Activated T-helper 2 cell treated with anti-CD3 and anti-CD28 coated beads, Interferon-gamma antibody, Interleukin-2, Interleukin-4, amounts not matched to agents 10 μg/mL and 5 μg/mL and 100 μg/mL, durations not matched to agents 14 hours and 24 hours and 36 hours (primary cell): ENCODE measurements around the gene EMSY. TPM values are rescaled to one million over a fixed set of nuclear protein-coding genes. Genes with fewer than 3 reads are reported as not detected.
A peak's percentile ranks its signal among the peaks of the same experiment; 100 is the strongest.

Experiments used
- DNase-seq: peaks from one replicate; pipeline ENCODE4 v3.0.0; 2021; ENCODE audit warnings: low spot score
- H3K27ac Mint-ChIP-seq: one replicate; pipeline ENCODE4 v1.8.0; 2021; ENCODE audit warnings: mixed read lengths
- H3K27me3 Mint-ChIP-seq: one replicate; pipeline ENCODE4 v1.8.0; 2021; ENCODE audit warnings: low read depth, mixed read lengths
- H3K36me3 Mint-ChIP-seq: one replicate; pipeline ENCODE4 v1.8.0; 2021; ENCODE audit warnings: low read depth, mixed read lengths
- H3K4me1 Mint-ChIP-seq: one replicate; pipeline ENCODE4 v1.8.0; 2021; ENCODE audit warnings: low read depth, mixed read lengths
- H3K4me3 Mint-ChIP-seq: one replicate; pipeline ENCODE4 v1.8.0; 2021; ENCODE audit warnings: low read depth, mild to moderate bottlenecking, moderate library complexity, mixed read lengths
- H3K9me3 Mint-ChIP-seq: one replicate; pipeline ENCODE4 v1.8.0; 2021; ENCODE audit warnings: mixed read lengths
- intact Hi-C: fragments of 100-400 bp; cut with micrococcal nuclease; formaldehyde crosslinking; loops from one replicate; pipeline ENCODE4 v1.15.1; 2023
- total RNA-seq: library from RNA; stranded (reverse); gene quantifications from 2 replicates; pipeline ENCODE4 v1.2.3, GENCODE V29; 2022

Gene EMSY
- total RNA-seq, 1 donor from 2014 or later = 31.5 TPM

- Mint-ChIP-seq H3K9me3 (no peaks in the 10 kb centered on the region), H3K4me3 (no peak overlapping the region)
- intact Hi-C loops = loop anchor here (5.0 kb wide), 1 partner anchor 39 kb away; no protein-coding TSS in a partner anchor
Observed at GRCh38 chr11:76552987-76553386, 108.2 kb downstream of the EMSY start.

DNA sequence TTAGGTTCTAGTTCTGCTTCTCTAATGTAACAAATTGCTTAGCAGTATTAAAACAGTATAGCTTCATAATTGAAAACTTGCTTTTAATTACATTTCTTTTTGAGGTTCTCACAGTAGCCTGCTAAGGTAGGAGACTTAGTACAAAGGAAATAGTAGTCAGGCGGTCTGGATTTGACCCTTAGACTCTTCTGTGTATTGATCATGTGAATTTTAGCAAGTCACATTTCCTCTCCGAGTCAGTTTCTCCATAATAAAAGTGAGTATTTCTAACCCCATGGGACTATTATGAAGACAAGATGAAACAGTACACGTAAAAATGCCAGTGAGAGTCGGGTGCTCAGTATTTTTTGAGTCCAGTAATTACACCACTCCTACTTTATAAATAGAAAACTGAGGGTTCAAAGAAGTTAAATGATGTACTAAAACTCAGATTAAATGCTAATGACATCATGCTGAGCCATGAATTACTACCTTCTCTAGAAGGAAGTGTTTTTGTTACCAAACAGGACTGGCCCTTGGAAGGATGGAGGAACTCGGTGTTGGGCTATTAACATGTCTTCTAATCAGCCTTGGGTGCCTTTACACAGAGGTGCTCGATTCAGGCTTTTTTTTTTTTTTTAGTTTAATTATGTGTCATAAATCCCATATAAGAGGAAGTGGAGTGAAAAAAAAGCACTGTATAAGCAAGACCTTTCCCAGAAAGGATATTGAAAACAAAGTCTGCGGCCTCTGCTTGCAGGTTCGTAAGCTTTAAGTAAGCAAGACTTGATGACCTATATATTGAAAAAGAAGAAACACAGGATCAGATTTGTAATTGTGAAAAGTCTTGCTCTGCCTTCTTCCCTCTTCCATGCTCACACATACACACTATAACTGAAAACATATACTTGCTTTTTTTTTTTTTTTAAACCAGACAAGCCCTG lies 109.0 kb downstream of the EMSY start:
- Mint-ChIP-seq H3K4me3 (no peak overlapping the region), H3K27me3 (no peaks in the 10 kb centered on the region), H3K27ac (no peak overlapping the region), H3K4me1 (peaks cover 7% of the 10 kb centered on the region), H3K36me3 (peaks cover 9% of the 10 kb centered on the region), H3K9me3 (no peaks in the 10 kb centered on the region)
- DNase-seq = no peak
- intact Hi-C loops = loop anchor here (5.0 kb wide), 1 partner anchor 38 kb away; no protein-coding TSS in a partner anchor

More at GRCh38 chr11:76552987-76553386, 108.2 kb downstream of the EMSY start:
- no peak overlapping the region for H3K27ac Mint-ChIP-seq
- no peaks in the 10 kb centered on the region for H3K27me3 Mint-ChIP-seq
- peaks cover 3% of the 10 kb centered on the region for H3K4me1 Mint-ChIP-seq
- H3K36me3 Mint-ChIP-seq = peaks cover 14% of the 10 kb centered on the region
- DNase-seq = no peak

DNA sequence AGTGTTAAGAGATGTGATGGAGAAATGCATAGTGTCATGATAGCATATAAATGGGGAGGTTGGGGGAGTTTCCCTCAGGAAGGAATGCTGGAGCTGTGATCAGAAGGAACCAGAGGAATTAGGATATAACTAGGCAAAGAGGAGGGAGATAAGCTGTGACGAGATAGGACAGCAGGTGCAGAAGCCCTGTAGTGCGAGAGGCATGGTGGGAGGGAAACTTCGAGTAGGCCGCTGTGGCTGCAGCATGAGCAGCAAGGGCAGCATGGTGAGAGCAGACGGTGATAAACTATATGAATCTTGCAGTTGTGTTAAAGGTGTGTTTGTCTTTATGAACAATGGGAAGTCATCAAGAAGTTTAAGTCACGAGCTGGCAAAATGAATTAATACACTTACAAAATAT lies 109.9 kb downstream of the EMSY start:
- no peaks in the 10 kb centered on the region for H3K27me3 Mint-ChIP-seq
- DNase-seq = no peak
- no peak overlapping the region for H3K4me3 Mint-ChIP-seq
- peaks cover 4% of the 10 kb centered on the region for H3K36me3 Mint-ChIP-seq
- H3K4me1 Mint-ChIP-seq = peaks cover 9% of the 10 kb centered on the region
- no peaks in the 10 kb centered on the region for H3K9me3 Mint-ChIP-seq
- H3K27ac Mint-ChIP-seq = no peak overlapping the region
- intact Hi-C loops = loop anchor here (5.0 kb wide), 1 partner anchor 38 kb away; no protein-coding TSS in a partner anchor

- intact Hi-C loops = no loop called here
- no peaks in the 10 kb centered on the region for H3K9me3 Mint-ChIP-seq
Observed at GRCh38 chr11:76557466-76557865, 112.6 kb downstream of the EMSY start.

DNA sequence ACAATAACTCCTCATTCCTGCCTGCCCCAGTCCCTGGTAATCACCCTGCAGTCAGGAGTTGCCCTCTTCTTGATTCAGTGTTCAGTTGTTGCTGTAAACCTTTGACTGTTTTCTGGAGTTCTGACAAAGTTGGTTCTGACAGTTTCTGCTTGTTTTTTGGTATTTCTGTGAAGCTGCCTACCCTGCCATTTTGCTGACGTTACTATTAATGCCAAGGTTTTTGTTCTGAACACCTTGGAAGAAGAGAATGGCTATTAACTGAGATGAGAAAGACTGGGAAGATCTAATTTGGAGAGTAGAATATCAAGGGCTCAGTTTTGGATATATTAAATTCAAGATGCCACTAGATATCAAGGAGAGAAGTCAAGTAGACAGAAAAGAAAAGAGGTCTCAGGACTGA lies 113.7 kb downstream of the EMSY start:
- Mint-ChIP-seq H3K4me1 (peaks cover 19% of the 10 kb centered on the region), H3K9me3 (no peaks in the 10 kb centered on the region), H3K36me3 (no peaks in the 10 kb centered on the region), H3K27ac (no peak overlapping the region), H3K27me3 (no peaks in the 10 kb centered on the region), H3K4me3 (no peak overlapping the region)
- no peak for DNase-seq
- intact Hi-C loops = no loop called here

More at GRCh38 chr11:76557466-76557865, 112.6 kb downstream of the EMSY start:
- H3K27ac Mint-ChIP-seq = no peak overlapping the region
- H3K4me3 Mint-ChIP-seq = no peak overlapping the region
- H3K4me1 Mint-ChIP-seq = peaks cover 19% of the 10 kb centered on the region
- no peaks in the 10 kb centered on the region for H3K36me3 Mint-ChIP-seq
- no peaks in the 10 kb centered on the region for H3K27me3 Mint-ChIP-seq
- no peak for DNase-seq

DNA sequence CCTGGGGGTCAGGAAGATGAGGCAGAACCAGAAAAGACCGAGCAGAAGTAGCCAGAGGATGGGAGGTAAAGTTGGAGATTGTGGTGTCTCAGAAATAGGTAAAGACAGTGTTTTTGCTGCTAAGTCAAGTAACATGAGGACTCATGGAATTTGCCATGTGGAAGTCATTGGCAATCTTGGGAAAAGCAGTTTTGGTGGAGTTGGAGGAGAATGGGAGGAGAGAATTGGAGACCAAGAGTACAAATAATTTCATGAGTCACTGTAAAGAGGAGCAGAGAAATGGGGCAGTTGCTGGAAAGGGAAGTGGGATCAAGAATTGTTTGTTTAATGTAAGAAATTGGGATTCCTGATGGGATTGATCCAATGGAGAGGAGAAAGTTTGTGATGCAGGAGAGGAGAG lies 114.1 kb downstream of the EMSY start:
- DNase-seq = no peak
- Mint-ChIP-seq H3K4me1 (peaks cover 19% of the 10 kb centered on the region), H3K9me3 (no peaks in the 10 kb centered on the region), H3K27ac (no peak overlapping the region), H3K4me3 (no peak overlapping the region), H3K27me3 (no peaks in the 10 kb centered on the region), H3K36me3 (no peaks in the 10 kb centered on the region)
- intact Hi-C loops = no loop called here

DNA sequence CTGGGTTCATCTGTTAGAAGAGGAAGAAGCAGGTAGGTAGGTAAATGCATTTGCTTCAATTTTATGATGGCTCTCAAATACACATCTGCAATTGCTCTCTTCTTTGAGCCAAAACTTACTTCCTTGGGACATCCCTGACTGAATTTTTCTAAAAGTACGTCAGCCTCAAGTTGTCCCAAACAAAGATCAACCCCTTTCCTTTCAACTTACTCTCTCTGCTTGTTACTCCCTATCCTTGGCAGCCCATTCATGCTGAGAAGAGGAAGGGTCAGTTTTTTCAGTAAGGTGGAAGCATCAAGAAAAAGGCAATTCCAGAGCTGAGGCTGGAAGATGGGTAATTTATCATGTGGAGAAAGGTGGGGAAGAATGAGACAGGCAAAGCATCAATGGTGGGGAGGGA lies 114.5 kb downstream of the EMSY start:
- Mint-ChIP-seq H3K9me3 (peaks cover 2% of the 10 kb centered on the region), H3K36me3 (no peaks in the 10 kb centered on the region), H3K27me3 (no peaks in the 10 kb centered on the region), H3K4me1 (peaks cover 19% of the 10 kb centered on the region), H3K4me3 (no peak overlapping the region), H3K27ac (no peak overlapping the region)
- no peak for DNase-seq
- intact Hi-C loops = no loop called here

GRCh38 chr11:76560219-76560618 lies 115.4 kb downstream of the EMSY start:
- no peak for DNase-seq
- Mint-ChIP-seq H3K27ac (peak overlapping the region; percentile 4), H3K36me3 (peaks cover 3% of the 10 kb centered on the region), H3K4me1 (peaks cover 19% of the 10 kb centered on the region), H3K4me3 (no peak overlapping the region), H3K27me3 (no peaks in the 10 kb centered on the region), H3K9me3 (peaks cover 9% of the 10 kb centered on the region)
- intact Hi-C loops = no loop called here

- intact Hi-C loops = no loop called here
- H3K36me3 Mint-ChIP-seq = peaks cover 7% of the 10 kb centered on the region
- no peak overlapping the region for H3K27ac Mint-ChIP-seq
- no peaks in the 10 kb centered on the region for H3K27me3 Mint-ChIP-seq
- peaks cover 21% of the 10 kb centered on the region for H3K4me1 Mint-ChIP-seq
- no peak overlapping the region for H3K4me3 Mint-ChIP-seq
- no peak for DNase-seq
- H3K9me3 Mint-ChIP-seq = peaks cover 9% of the 10 kb centered on the region
Observed at GRCh38 chr11:76561245-76561644, 116.4 kb downstream of the EMSY start.

DNA sequence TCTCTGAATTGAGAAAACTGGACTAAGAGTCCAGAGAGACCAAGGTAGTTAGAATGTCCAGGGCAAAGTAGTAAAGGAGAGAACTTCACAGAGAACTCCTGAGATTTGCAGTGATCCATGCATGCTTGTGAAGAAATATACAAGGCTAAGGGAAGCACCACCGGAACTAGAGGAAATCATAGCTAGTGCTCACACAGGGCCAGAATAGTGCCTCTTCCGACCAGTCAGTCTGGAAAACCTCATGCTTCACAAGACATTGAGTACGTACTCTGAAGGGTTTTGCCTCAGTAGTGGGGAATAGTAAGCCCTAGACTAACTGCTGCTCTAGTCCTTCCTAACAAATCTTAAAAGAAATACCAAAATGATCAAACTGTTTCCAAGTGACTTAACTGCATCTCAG lies 117.7 kb downstream of the EMSY start:
- peaks cover 24% of the 10 kb centered on the region for H3K4me1 Mint-ChIP-seq
- peaks cover 9% of the 10 kb centered on the region for H3K9me3 Mint-ChIP-seq
- H3K36me3 Mint-ChIP-seq = peaks cover 7% of the 10 kb centered on the region
- no peak overlapping the region for H3K27ac Mint-ChIP-seq
- DNase-seq = no peak
- no peak overlapping the region for H3K4me3 Mint-ChIP-seq
- H3K27me3 Mint-ChIP-seq = no peaks in the 10 kb centered on the region
- intact Hi-C loops = no loop called here

DNA sequence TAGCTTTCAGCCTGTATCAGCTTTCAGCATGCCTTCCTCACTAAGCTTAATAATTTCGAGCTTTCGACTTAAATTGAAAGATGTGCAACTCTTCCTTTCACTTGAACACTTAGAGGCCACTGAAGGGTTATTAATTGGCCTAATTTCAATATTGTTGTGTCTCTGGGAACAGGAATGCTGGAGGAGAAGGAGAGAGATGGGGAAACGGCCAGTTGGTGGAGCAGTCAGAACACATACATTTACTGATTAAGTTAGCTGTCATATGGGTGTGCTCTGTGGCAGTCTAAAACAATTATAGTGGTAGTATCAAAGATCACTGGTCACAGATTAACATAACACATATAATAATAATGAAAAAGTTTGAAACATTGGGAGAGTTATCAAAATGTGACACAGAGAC lies 119.5 kb downstream of the EMSY start:
- intact Hi-C loops = no loop called here
- Mint-ChIP-seq H3K9me3 (peaks cover 14% of the 10 kb centered on the region), H3K4me1 (peaks cover 30% of the 10 kb centered on the region), H3K27me3 (no peaks in the 10 kb centered on the region), H3K4me3 (no peak overlapping the region), H3K27ac (no peak overlapping the region), H3K36me3 (peaks cover 11% of the 10 kb centered on the region)
- no peak for DNase-seq

GRCh38 chr11:76566811-76567210 lies 122.0 kb downstream of the EMSY start:
- intact Hi-C loops = no loop called here
- Mint-ChIP-seq H3K27me3 (no peaks in the 10 kb centered on the region), H3K27ac (no peak overlapping the region), H3K9me3 (peaks cover 14% of the 10 kb centered on the region), H3K4me3 (no peak overlapping the region), H3K36me3 (peaks cover 27% of the 10 kb centered on the region), H3K4me1 (peaks cover 30% of the 10 kb centered on the region)
- DNase-seq = no peak

- intact Hi-C loops = no loop called here
- no peak for DNase-seq
- Mint-ChIP-seq H3K27ac (no peak overlapping the region), H3K4me1 (peaks cover 29% of the 10 kb centered on the region), H3K36me3 (peaks cover 27% of the 10 kb centered on the region), H3K4me3 (no peak overlapping the region), H3K9me3 (peaks cover 14% of the 10 kb centered on the region), H3K27me3 (no peaks in the 10 kb centered on the region)
Observed at GRCh38 chr11:76567261-76567660, 122.4 kb downstream of the EMSY start.
